Glomerular visceral epithelial cell (primary cell): Measurements from ENCODE around the gene CPLX3.

Experiments
- DNase-seq: peaks from one replicate; pipeline ENCODE4 v3.0.0-alpha.2; 2016; ENCODE audit errors: extremely low spot score

The CPLX3 gene

GRCh38 chr15:74844319-74845207 is 18.1 kb downstream of the CPLX3 start:
- no peak for DNase-seq

GRCh38 chr15:74845208-74845568 is 18.8 kb downstream of the CPLX3 start:
- no peak for DNase-seq

GRCh38 chr15:74845581-74845980 is 19.2 kb downstream of the CPLX3 start:
- DNase-seq: no peak

- peak; percentile 31 for DNase-seq
Observed at GRCh38 chr15:74847432-74847831, 21.0 kb downstream of the CPLX3 start.

- no peak for DNase-seq
Observed at GRCh38 chr15:74850393-74850792, 24.0 kb downstream of the CPLX3 start.

- DNase-seq: no peak
Observed at GRCh38 chr15:74851960-74852359, 25.5 kb downstream of the CPLX3 start.

- no peak for DNase-seq
Observed at GRCh38 chr15:74854453-74855022, 28.1 kb downstream of the CPLX3 start.

GRCh38 chr15:74855857-74856256 is 29.4 kb downstream of the CPLX3 start:
- DNase-seq: no peak

GRCh38 chr15:74856537-74856936 is 30.1 kb downstream of the CPLX3 start:
- no peak for DNase-seq

- no peak for DNase-seq
Observed at GRCh38 chr15:74857082-74857655, 30.7 kb downstream of the CPLX3 start.

- no peak for DNase-seq
Observed at GRCh38 chr15:74857671-74858368, 31.4 kb downstream of the CPLX3 start.

- no peak for DNase-seq
Observed at GRCh38 chr15:74858369-74858740, 31.9 kb downstream of the CPLX3 start.

GRCh38 chr15:74863239-74864056 is 37.0 kb downstream of the CPLX3 start:
- DNase-seq: peak; percentile 65

- DNase-seq: no peak
Observed at GRCh38 chr15:74864296-74864695, 37.9 kb downstream of the CPLX3 start.

GRCh38 chr15:74865316-74865715 is 38.9 kb downstream of the CPLX3 start:
- DNase-seq: no peak

- peak; percentile 70 for DNase-seq
Observed at GRCh38 chr15:74866090-74866489, 39.7 kb downstream of the CPLX3 start.

GRCh38 chr15:74867466-74868038 is 41.1 kb downstream of the CPLX3 start:
- no peak for DNase-seq

GRCh38 chr15:74868059-74868458 is 41.6 kb downstream of the CPLX3 start:
- peak; percentile 48 for DNase-seq

GRCh38 chr15:74869372-74869725 is 42.9 kb downstream of the CPLX3 start:
- no peak for DNase-seq

GRCh38 chr15:74869726-74870407 is 43.4 kb downstream of the CPLX3 start:
- no peak for DNase-seq
